A673 (cell line): Measurements from ENCODE around the gene CTSZ. TPM values are rescaled to one million over a fixed set of nuclear protein-coding genes. Genes with fewer than 3 reads are reported as not detected.

ENCODE experiments used
- BruUV-seq: library from RNA; stranded (reverse); fragments of 400-500 nt; replicated peaks from 2 replicates; lab custom pipeline; 2021; lab: Mats Ljungman, UMichigan
- CTCF ChIA-PET: fragments of 300-600 bp; sonication (Branson Sonifier 250); formaldehyde crosslinking; loops from one replicate; lab custom pipeline; 2022; ENCODE audit warnings: antibody characterized with exemption; lab: Charles Lee
- POLR2A ChIA-PET: fragments of 300-600 bp; sonication (Branson Sonifier 250); formaldehyde crosslinking; loops from one replicate; lab custom pipeline; 2022; ENCODE audit warnings: antibody characterized with exemption; ENCODE audit not compliant: low non-redundant PET; lab: Charles Lee
- DNase-seq: peaks from one replicate; pipeline ENCODE4 v3.0.0-alpha.2; 2015; ENCODE audit warnings: low spot score
- H3K27ac ChIP-seq: fragments of 200-600 bp; sonication (generic); 2 replicates; pipeline ENCODE4 v1.5.1; 2016; ENCODE audit warnings: mixed run types, low read depth, mild to moderate bottlenecking, mixed read lengths, antibody characterized with exemption, low read length; ENCODE audit not compliant: poor library complexity, severe bottlenecking
- H3K27me3 ChIP-seq: fragments of 200-600 bp; sonication (generic); replicated peaks from 2 replicates; pipeline ENCODE4 v1.6.1; 2017; ENCODE audit warnings: mixed run types, low read depth, mild to moderate bottlenecking, mixed read lengths, antibody characterized with exemption, low read length; ENCODE audit not compliant: insufficient read depth, poor library complexity
- H3K36me3 ChIP-seq: fragments of 200-600 bp; sonication (generic); 2 replicates; pipeline ENCODE4 v1.6.1; 2016; ENCODE audit warnings: mixed run types, mild to moderate bottlenecking, mixed read lengths, antibody characterized with exemption, low read length; ENCODE audit not compliant: insufficient read depth, poor library complexity, severe bottlenecking
- H3K4me1 ChIP-seq: fragments of 200-600 bp; sonication (generic); 2 replicates; pipeline ENCODE4 v1.6.1; 2017; ENCODE audit warnings: mixed run types, mild to moderate bottlenecking, mixed read lengths, antibody characterized with exemption, low read length; ENCODE audit not compliant: insufficient read depth, poor library complexity, severe bottlenecking
- H3K4me3 ChIP-seq: fragments of 200-600 bp; sonication (generic); 2 replicates; pipeline ENCODE4 v1.5.1; 2016; ENCODE audit warnings: low read depth, mixed run types, mild to moderate bottlenecking, mixed read lengths, low read length; ENCODE audit not compliant: poor library complexity, severe bottlenecking
- H3K9me3 ChIP-seq: fragments of 200-600 bp; sonication (generic); 2 replicates; pipeline ENCODE4 v1.6.1; 2016; ENCODE audit warnings: mixed run types, low read depth, mild to moderate bottlenecking, mixed read lengths, antibody characterized with exemption, low read length; ENCODE audit not compliant: poor library complexity, severe bottlenecking
- CTCF ChIP-seq: fragments of 300-800, 200-600 bp; sonication (generic); conservative IDR thresholded peaks from 2 replicates; pipeline ENCODE4 v1.5.1; 2017; ENCODE audit warnings: low read depth, mild to moderate bottlenecking, antibody characterized with exemption, low read length, moderate library complexity, mixed read lengths
- EZH2 ChIP-seq: fragments of 200-600 bp; sonication (generic); IDR thresholded peaks from 2 replicates; pipeline ENCODE4 v1.6.1; 2017; ENCODE audit warnings: borderline replicate concordance, low read depth, mild to moderate bottlenecking, mixed read lengths, antibody characterized with exemption, low read length; ENCODE audit not compliant: poor library complexity, severe bottlenecking
- intact Hi-C: fragments of 100-400 bp; cut with micrococcal nuclease; formaldehyde crosslinking; loops from one replicate; pipeline ENCODE4 v1.10.0; 2022; ENCODE audit not compliant: unreplicated experiment
- total RNA-seq: library from RNA; stranded (reverse); gene quantifications from 2 replicates; pipeline ENCODE4 v1.2.3, GENCODE V29; 2021

The CTSZ gene
- total RNA-seq, 1 experiment from 2014 or later, result 1.2 TPM

- TF ChIP-seq EZH2, result no peak
- no peak for TF ChIP-seq CTCF
- H3K4me3 ChIP-seq, result no peak overlapping the region
- POLR2A ChIA-PET, result no interaction called here
- H3K27ac ChIP-seq, result no peak overlapping the region
- no peaks in the 10 kb centered on the region for H3K36me3 ChIP-seq
- no TSS peak for BruUV-seq
- H3K4me1 ChIP-seq, result no peaks in the 10 kb centered on the region
- DNase-seq, result no peak
- CTCF ChIA-PET, result no interaction called here
- intact Hi-C loops, result no loop called here
- no peaks in the 10 kb centered on the region for H3K9me3 ChIP-seq
- peaks cover 42% of the 10 kb centered on the region for H3K27me3 ChIP-seq
Measured at GRCh38 chr20:59050437-59050836, 43.4 kb upstream of the CTSZ start.

GRCh38 chr20:59048681-59049030, 41.6 kb upstream of the CTSZ start:
- Histone ChIP-seq H3K4me1 (no peaks in the 10 kb centered on the region), H3K36me3 (no peaks in the 10 kb centered on the region), H3K27ac (no peak overlapping the region), H3K9me3 (no peaks in the 10 kb centered on the region), H3K27me3 (peaks cover 29% of the 10 kb centered on the region), H3K4me3 (no peak overlapping the region)
- CTCF ChIA-PET, result no interaction called here
- intact Hi-C loops, result no loop called here
- POLR2A ChIA-PET, result no interaction called here
- TF ChIP-seq CTCF (no peak), EZH2 (no peak)
- no peak for DNase-seq
- no TSS peak for BruUV-seq

GRCh38 chr20:59047938-59048680, 41.1 kb upstream of the CTSZ start:
- POLR2A ChIA-PET, result no interaction called here
- H3K4me1 ChIP-seq, result peaks cover 2% of the 10 kb centered on the region

More at GRCh38 chr20:59047938-59048680, 41.1 kb upstream of the CTSZ start:
- no peaks in the 10 kb centered on the region for H3K9me3 ChIP-seq
- H3K4me3 ChIP-seq, result no peak overlapping the region
- intact Hi-C loops, result no loop called here
- DNase-seq, result no peak
- no peaks in the 10 kb centered on the region for H3K36me3 ChIP-seq
- no peak for TF ChIP-seq CTCF
- no peak for TF ChIP-seq EZH2
- peaks cover 23% of the 10 kb centered on the region for H3K27me3 ChIP-seq
- no peak overlapping the region for H3K27ac ChIP-seq
- no TSS peak for BruUV-seq
- CTCF ChIA-PET, result no interaction called here
